GM12878 (cell line): ENCODE data around the gene WWOX.

ENCODE experiments used
- CUX1 ChIP-seq: IDR thresholded peaks from 2 replicates; pipeline ENCODE4 v1.6.1; 2012; ENCODE audit warnings: improper control_type of control experiment, low read depth, low read length; ENCODE audit not compliant: insufficient replicate concordance
- JUNB ChIP-seq: IDR thresholded peaks from 2 replicates; pipeline ENCODE4 v1.6.1; 2016; ENCODE audit warnings: antibody characterized with exemption, mild to moderate bottlenecking
- RCOR1 ChIP-seq: conservative IDR thresholded peaks from 2 replicates; pipeline ENCODE4 v1.6.1; 2012; ENCODE audit warnings: low read depth, low read length, improper control_type of control experiment
- SMC3 ChIP-seq: IDR thresholded peaks from 2 replicates; pipeline ENCODE4 v1.6.1; 2011; ENCODE audit warnings: low read length, improper control_type of control experiment, borderline replicate concordance
- SREBF2 ChIP-seq: IDR thresholded peaks from 2 replicates; pipeline ENCODE4 v1.6.1; 2012; ENCODE audit warnings: mild to moderate bottlenecking, low read length
- YY1 ChIP-seq: IDR thresholded peaks from 2 replicates; pipeline ENCODE4 v1.6.1; 2011; ENCODE audit warnings: low read depth, mild to moderate bottlenecking, low read length
- ZBED1 ChIP-seq: IDR thresholded peaks from 2 replicates; pipeline ENCODE4 v1.6.1; 2016; ENCODE audit warnings: borderline replicate concordance

- no peak for TF ChIP-seq SREBF2
- TF ChIP-seq CUX1, result no peak
- no peak for TF ChIP-seq RCOR1
- no peak for TF ChIP-seq JUNB
- no peak for TF ChIP-seq YY1
- no peak for TF ChIP-seq ZBED1
- TF ChIP-seq SMC3, result no peak
These were observed 430.8 kb downstream of the WWOX start for GRCh38 chr16:78530283-78530682.
